K562 (cell line): ENCODE measurements around the gene LMAN2L. TPM values are rescaled to one million over a fixed set of nuclear protein-coding genes. Genes with fewer than 3 reads are reported as not detected.

Source experiments
- CEBPG ChIP-seq, 3 experiments: fragments of 200-800 bp in 1 of 3; sonication (Bioruptor generic) in 1 of 3; sonication (generic) in 1 of 3; formaldehyde crosslinking in 1 of 3; IDR thresholded peaks in 2 of 3; conservative IDR thresholded peaks in 1 of 3; 2 replicates each; pipeline versions ENCODE4 v1.6.1 to v1.8.0; 2016 to 2022; ENCODE audit warnings: missing compliant biosample characterization in 2 of 3, missing genetic modification characterization in 2 of 3, mild to moderate bottlenecking in 1 of 3, missing genetic modification reagents in 1 of 3
- CHD2 ChIP-seq: IDR thresholded peaks from 2 replicates; pipeline ENCODE4 v1.6.1; 2011; ENCODE audit warnings: low read depth, low read length
- FOXK1 ChIP-seq: sonication (generic); formaldehyde crosslinking; IDR thresholded peaks from 2 replicates; pipeline ENCODE4 v1.8.0; 2022; ENCODE audit warnings: missing genetic modification reagents, mild to moderate bottlenecking, borderline replicate concordance
- LEF1 ChIP-seq: fragments of 450-650 bp; IDR thresholded peaks from 2 replicates; pipeline ENCODE4 v1.6.1; 2016; ENCODE audit warnings: mild to moderate bottlenecking
- MYBL2 ChIP-seq, 2 experiments: fragments of 450-650 bp in 1 of 2; sonication (generic) in 1 of 2; formaldehyde crosslinking in 1 of 2; IDR thresholded peaks; 2 replicates each; pipeline versions ENCODE4 v1.6.1 to v1.8.1; 2017 to 2022; ENCODE audit warnings: borderline replicate concordance in 1 of 2, inconsistent platforms in 1 of 2, low read depth in 1 of 2, mild to moderate bottlenecking in 1 of 2, missing genetic modification reagents in 1 of 2, moderate library complexity in 1 of 2
- TSHZ1 ChIP-seq: fragments of 250-450 bp; sonication (Bioruptor Pico); IDR thresholded peaks from 2 replicates; pipeline ENCODE4 v1.4.0; 2020; ENCODE audit warnings: mild to moderate bottlenecking, moderate library complexity
- ZNF699 ChIP-seq: fragments of 250-450 bp; sonication (Bioruptor Pico); IDR thresholded peaks from 2 replicates; pipeline ENCODE4 v1.8.0; 2021; ENCODE audit warnings: mild to moderate bottlenecking, moderate library complexity; ENCODE audit not compliant: insufficient replicate concordance
- polyA plus RNA-seq, 8 experiments: library from polyadenylated mRNA; depleted of rRNA in 4 of 8; stranded (reverse) in 5 of 8; unstranded in 3 of 8; fragments of >200 nt; fragmentation: Nextera tagmentation in 2 of 8; fragmentation: Illumina TruSeq in 1 of 8; extraction: Ambion mirVana in 2 of 8; extraction: Trizol in 1 of 8; gene quantifications; 2 replicates each; pipeline versions ENCODE4 v1.2.1 to v1.2.3, GENCODE V29; 2011 to 2014; ENCODE audit warnings: inconsistent platforms in 1 of 8, missing spikeins in 1 of 8
- total RNA-seq, 7 experiments: library from RNA; depleted of rRNA in 6 of 7; stranded (reverse); fragments of >200 nt in 6 of 7; fragmentation: Illumina TruSeq in 2 of 7; extraction: Trizol in 2 of 7; gene quantifications; 2 replicates each; pipeline versions ENCODE4 v1.2.1 to v1.2.3, GENCODE V29; 2011 to 2021; ENCODE audit warnings: low replicate concordance in 1 of 7

Gene LMAN2L
- total and polyA plus RNA-seq, 9 of the 15 experiments (the other 6 are each of a cell fraction or from before 2014, with no cell fraction given), result 7.2 to 37.7 (median 12.5) TPM

GRCh38 chr2:96730212-96730611, 9.7 kb downstream of the LMAN2L start (continued):
- TF ChIP-seq FOXK1 (CRISPR knock-in tag), result no peak
- TF ChIP-seq ZNF699, result no peak
- TF ChIP-seq TSHZ1 (CRISPR knock-in tag), result no peak
- TF ChIP-seq CEBPG (CRISPR knock-in tag; IDR thresholded peaks at IDR 0.05), result no peak
- no peak for TF ChIP-seq CEBPG (tag; conservative IDR thresholded peaks at IDR 0.05 in 1 of 2, IDR thresholded peaks at IDR 0.05 in 1 of 2)
- TF ChIP-seq CHD2, result no peak
- no peak for TF ChIP-seq LEF1
- no peak for TF ChIP-seq MYBL2 (IDR thresholded peaks at IDR 0.05; ENCODE audit: low read depth)
- TF ChIP-seq MYBL2 (CRISPR knock-in tag; IDR thresholded peaks at IDR 0.05; ENCODE audit: borderline replicate concordance), result no peak
